ENCODE measurements around the gene VPS45. TPM values are rescaled to one million over a fixed set of nuclear protein-coding genes. Genes with fewer than 3 reads are reported as not detected.
"Not testable (repeated sequence)": the region's sequence is repeated elsewhere in the genome, so short reads cannot be mapped to it uniquely, and the experiment has no call there.

Gene VPS45
- total RNA-seq, 1 donor from 2014 or later, result 21.2 TPM

GRCh38 chr1:150132372-150132771, 64.8 kb downstream of the VPS45 start:
- no peak for DNase-seq (ENCODE audit: low read depth, low spot score)

GRCh38 chr1:150134537-150134936, 67.0 kb downstream of the VPS45 start:
- DNase-seq (ENCODE audit: low read depth, low spot score), result no peak

- not testable (repeated sequence) for DNase-seq (ENCODE audit: low read depth, low spot score)
Observed at GRCh38 chr1:150135400-150135799, 67.8 kb downstream of the VPS45 start.

GRCh38 chr1:150138044-150138443, 70.5 kb downstream of the VPS45 start:
- no peak for DNase-seq (ENCODE audit: low read depth, low spot score)

- DNase-seq (ENCODE audit: low read depth, low spot score), result no peak
Observed at GRCh38 chr1:150141452-150141851, 73.9 kb downstream of the VPS45 start.

- DNase-seq (ENCODE audit: low read depth, low spot score), result peak; percentile 81
Observed at GRCh38 chr1:150142083-150142482, 74.5 kb downstream of the VPS45 start.

GRCh38 chr1:150144606-150145005, 77.0 kb downstream of the VPS45 start:
- no peak for DNase-seq (ENCODE audit: low read depth, low spot score)

GRCh38 chr1:150146016-150146415, 78.4 kb downstream of the VPS45 start:
- not testable (repeated sequence) for DNase-seq (ENCODE audit: low read depth, low spot score)

GRCh38 chr1:150146849-150147542, 79.4 kb downstream of the VPS45 start:
- no peak for DNase-seq (ENCODE audit: low read depth, low spot score)

- no peak for DNase-seq (ENCODE audit: low read depth, low spot score)
Observed at GRCh38 chr1:150148837-150149270, 81.3 kb downstream of the VPS45 start.

- no peak for DNase-seq (ENCODE audit: low read depth, low spot score)
Observed at GRCh38 chr1:150149271-150150132, 81.9 kb downstream of the VPS45 start, which contains the start of gene PLEKHO1. Gene PLEKHO1, plus strand, starts transcription at chr1:150149916. Its CDS starts 342 bp downstream, at chr1:150150258.

GRCh38 chr1:150150133-150151021, 82.8 kb downstream of the VPS45 start:
- DNase-seq (ENCODE audit: low read depth, low spot score), result no peak

GRCh38 chr1:150151291-150152181, 84.0 kb downstream of the VPS45 start:
- DNase-seq (ENCODE audit: low read depth, low spot score), result no peak

GRCh38 chr1:150152182-150152536, 84.6 kb downstream of the VPS45 start:
- no peak for DNase-seq (ENCODE audit: low read depth, low spot score)

GRCh38 chr1:150152772-150153456, 85.3 kb downstream of the VPS45 start:
- DNase-seq (ENCODE audit: low read depth, low spot score), result no peak

GRCh38 chr1:150154143-150154542, 86.6 kb downstream of the VPS45 start:
- DNase-seq (ENCODE audit: low read depth, low spot score), result no peak

- DNase-seq (ENCODE audit: low read depth, low spot score), result no peak
Observed at GRCh38 chr1:150155413-150156071, 88.0 kb downstream of the VPS45 start.

GRCh38 chr1:150156868-150157603, 89.5 kb downstream of the VPS45 start:
- DNase-seq (ENCODE audit: low read depth, low spot score), result no peak

- no peak for DNase-seq (ENCODE audit: low read depth, low spot score)
Observed at GRCh38 chr1:150159550-150159949, 92.0 kb downstream of the VPS45 start.
